OCI-LY7 (cell line): ENCODE measurements around the gene ZNF407. TPM values are rescaled to one million over a fixed set of nuclear protein-coding genes. Genes with fewer than 3 reads are reported as not detected.

ENCODE experiments used
- BruUV-seq: library from RNA; stranded (reverse); fragments of 400-500 nt; replicated peaks from 2 replicates; lab custom pipeline; 2021; lab: Mats Ljungman, UMichigan
- CTCF ChIA-PET: fragments of 300-600 bp; sonication (Branson Sonifier 250); formaldehyde crosslinking; loops from one replicate; lab custom pipeline; 2022; ENCODE audit warnings: antibody characterized with exemption; ENCODE audit not compliant: unreplicated experiment; lab: Charles Lee
- POLR2A ChIA-PET: fragments of 300-600 bp; sonication (Branson Sonifier 250); formaldehyde crosslinking; loops from one replicate; lab custom pipeline; 2022; ENCODE audit warnings: antibody characterized with exemption; lab: Charles Lee
- DNase-seq: peaks from one replicate; pipeline ENCODE4 v3.0.0-alpha.2; 2015; ENCODE audit warnings: low spot score
- H2AFZ ChIP-seq: fragments of 200-600 bp; sonication (generic), shearing (Covaris generic); 2 replicates; pipeline ENCODE4 v1.6.1; 2014; ENCODE audit warnings: mild to moderate bottlenecking, antibody characterized with exemption, low read length, moderate library complexity
- H3K27ac ChIP-seq: fragments of 200-600 bp; sonication (generic); 2 replicates; pipeline ENCODE4 v1.5.1; 2014; ENCODE audit warnings: mixed run types, low read depth, mild to moderate bottlenecking, moderate library complexity, low read length, inconsistent platforms; ENCODE audit not compliant: poor library complexity, severe bottlenecking
- H3K36me3 ChIP-seq: fragments of 200-600 bp; sonication (generic); 2 replicates; pipeline ENCODE4 v1.6.1; 2014; ENCODE audit warnings: mild to moderate bottlenecking, antibody characterized with exemption, low read length, moderate library complexity, mixed read lengths; ENCODE audit not compliant: insufficient read depth
- H3K4me1 ChIP-seq: fragments of 200-600 bp; sonication (generic); 2 replicates; pipeline ENCODE4 v1.5.1; 2014; ENCODE audit warnings: mild to moderate bottlenecking, low read length; ENCODE audit not compliant: insufficient read depth, poor library complexity, severe bottlenecking
- H3K4me2 ChIP-seq: fragments of 200-600 bp; sonication (generic); 2 replicates; pipeline ENCODE4 v1.6.1; 2014; ENCODE audit warnings: mild to moderate bottlenecking, low read length
- H3K4me3 ChIP-seq: fragments of 200-600 bp; sonication (generic); 2 replicates; pipeline ENCODE4 v1.5.1; 2014; ENCODE audit warnings: mild to moderate bottlenecking, low read depth, low read length; ENCODE audit not compliant: poor library complexity, severe bottlenecking
- H3K79me2 ChIP-seq: fragments of 200-600 bp; sonication (generic); 2 replicates; pipeline ENCODE4 v1.6.1; 2016; ENCODE audit warnings: low read depth, mild to moderate bottlenecking, low read length, moderate library complexity, mixed read lengths; ENCODE audit not compliant: insufficient read depth
- H3K9me2 ChIP-seq: fragments of 200-600 bp; sonication (generic); 2 replicates; pipeline ENCODE4 v1.6.1; 2016; ENCODE audit warnings: mild to moderate bottlenecking, low read length, mixed read lengths; ENCODE audit not compliant: insufficient read depth
- H3K9me3 ChIP-seq: fragments of 200-600 bp; sonication (generic); 2 replicates; pipeline ENCODE4 v1.6.1; 2014; ENCODE audit warnings: mild to moderate bottlenecking, mixed run types, low read length, mixed read lengths
- H4K20me1 ChIP-seq: fragments of 200-600 bp; sonication (generic); 2 replicates; pipeline ENCODE4 v1.6.1; 2014; ENCODE audit warnings: mild to moderate bottlenecking, antibody characterized with exemption, low read length, moderate library complexity, mixed read lengths; ENCODE audit not compliant: insufficient read depth
- EZH2phosphoT487 ChIP-seq: fragments of 200-600 bp; sonication (generic); IDR thresholded peaks from 2 replicates; pipeline ENCODE4 v1.6.1; 2018; ENCODE audit warnings: low read depth, borderline replicate concordance, mild to moderate bottlenecking, mixed run types, antibody characterized with exemption, low read length, moderate library complexity, mixed read lengths
- intact Hi-C: fragments of 100-400 bp; cut with micrococcal nuclease; formaldehyde crosslinking; loops from one replicate; pipeline ENCODE4 v1.10.0; 2022; ENCODE audit not compliant: unreplicated experiment
- total RNA-seq, 2 experiments: library from RNA; depleted of rRNA in 1 of 2; stranded (reverse); fragments of >200 nt in 1 of 2; shearing (Covaris generic) in 1 of 2; gene quantifications; 2 replicates each; pipeline ENCODE4 v1.2.3, GENCODE V29; 2014 to 2022
- TF ChIP-seq, protein P1 (sequence below): fragments of 200-600 bp; sonication (generic); conservative IDR thresholded peaks from 2 replicates; pipeline ENCODE4 v1.5.1; 2014; ENCODE audit warnings: mild to moderate bottlenecking, antibody characterized with exemption, low read length, moderate library complexity, mixed read lengths

ZNF407 gene
- total RNA-seq, 2 experiments from 2014 or later: 8.9 to 11.9 TPM

DNA sequence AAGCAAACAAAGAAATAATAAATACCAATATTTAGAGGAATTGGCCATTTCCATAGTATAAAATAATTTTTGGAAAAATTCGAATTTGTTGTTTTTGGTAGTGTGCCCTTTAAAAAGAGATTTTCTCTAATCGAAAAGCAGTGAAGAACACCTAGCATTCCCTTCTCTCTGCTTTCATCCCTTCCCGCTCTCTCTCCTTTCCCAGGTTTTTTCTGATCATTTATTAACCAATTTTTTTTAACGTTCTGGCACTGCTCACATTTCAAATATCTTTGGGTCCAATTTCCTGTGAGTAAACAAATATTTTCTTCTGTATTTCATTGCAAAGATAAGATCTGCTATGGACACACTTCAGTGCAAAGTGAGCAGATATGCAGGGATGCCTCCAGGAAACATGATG, 101.2 kb downstream of the ZNF407 start:
- no peak overlapping the region for H3K4me2 ChIP-seq
- H3K9me2 ChIP-seq: no peaks in the 10 kb centered on the region
- POLR2A ChIA-PET: no interaction called here
- H3K36me3 ChIP-seq: no peaks in the 10 kb centered on the region
- CTCF ChIA-PET: no interaction called here
- H3K79me2 ChIP-seq: no peaks in the 10 kb centered on the region
- H3K27ac ChIP-seq: no peak overlapping the region
- DNase-seq: no peak
- no peaks in the 10 kb centered on the region for H4K20me1 ChIP-seq
- no TSS peak for BruUV-seq
- H3K4me1 ChIP-seq: no peaks in the 10 kb centered on the region
- no peaks in the 10 kb centered on the region for H3K9me3 ChIP-seq
- no peak overlapping the region for H2AFZ ChIP-seq
- no peak for TF ChIP-seq EZH2phosphoT487
- TF ChIP-seq, protein P1, sequence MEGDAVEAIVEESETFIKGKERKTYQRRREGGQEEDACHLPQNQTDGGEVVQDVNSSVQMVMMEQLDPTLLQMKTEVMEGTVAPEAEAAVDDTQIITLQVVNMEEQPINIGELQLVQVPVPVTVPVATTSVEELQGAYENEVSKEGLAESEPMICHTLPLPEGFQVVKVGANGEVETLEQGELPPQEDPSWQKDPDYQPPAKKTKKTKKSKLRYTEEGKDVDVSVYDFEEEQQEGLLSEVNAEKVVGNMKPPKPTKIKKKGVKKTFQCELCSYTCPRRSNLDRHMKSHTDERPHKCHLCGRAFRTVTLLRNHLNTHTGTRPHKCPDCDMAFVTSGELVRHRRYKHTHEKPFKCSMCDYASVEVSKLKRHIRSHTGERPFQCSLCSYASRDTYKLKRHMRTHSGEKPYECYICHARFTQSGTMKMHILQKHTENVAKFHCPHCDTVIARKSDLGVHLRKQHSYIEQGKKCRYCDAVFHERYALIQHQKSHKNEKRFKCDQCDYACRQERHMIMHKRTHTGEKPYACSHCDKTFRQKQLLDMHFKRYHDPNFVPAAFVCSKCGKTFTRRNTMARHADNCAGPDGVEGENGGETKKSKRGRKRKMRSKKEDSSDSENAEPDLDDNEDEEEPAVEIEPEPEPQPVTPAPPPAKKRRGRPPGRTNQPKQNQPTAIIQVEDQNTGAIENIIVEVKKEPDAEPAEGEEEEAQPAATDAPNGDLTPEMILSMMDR: no peak
- H3K4me3 ChIP-seq: no peak overlapping the region
- intact Hi-C loops: no loop called here

DNA sequence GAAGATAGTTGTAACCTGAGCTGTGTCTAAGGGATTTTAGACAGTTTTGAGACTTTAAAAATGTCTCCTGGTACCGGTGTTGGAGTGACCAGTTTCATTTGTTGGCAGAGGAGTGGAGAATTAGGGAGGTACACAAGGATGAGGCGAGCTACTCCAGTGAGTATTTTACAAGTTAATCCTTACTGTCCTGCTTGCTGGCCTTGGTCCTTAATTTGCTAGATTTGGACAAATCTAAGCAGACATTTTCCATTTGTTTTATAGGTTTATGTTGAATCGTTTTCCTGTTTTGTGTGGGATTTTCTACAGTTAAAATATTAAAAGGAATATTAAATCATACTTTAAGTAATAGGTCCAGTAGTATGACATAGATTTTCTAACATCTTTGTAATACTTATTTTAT, 101.8 kb downstream of the ZNF407 start:
- no peak for DNase-seq
- intact Hi-C loops: no loop called here
- Histone ChIP-seq H3K4me2 (no peak overlapping the region), H3K79me2 (no peaks in the 10 kb centered on the region), H3K9me2 (no peaks in the 10 kb centered on the region), H4K20me1 (no peaks in the 10 kb centered on the region), H3K27ac (no peak overlapping the region), H3K9me3 (no peaks in the 10 kb centered on the region), H3K4me1 (no peaks in the 10 kb centered on the region), H2AFZ (no peak overlapping the region), H3K4me3 (no peak overlapping the region), H3K36me3 (no peaks in the 10 kb centered on the region)
- ChIA-PET CTCF (no interaction called here), POLR2A (no interaction called here)
- BruUV-seq: no TSS peak
- TF ChIP-seq EZH2phosphoT487: no peak
- TF ChIP-seq, protein P1: no peak

DNA sequence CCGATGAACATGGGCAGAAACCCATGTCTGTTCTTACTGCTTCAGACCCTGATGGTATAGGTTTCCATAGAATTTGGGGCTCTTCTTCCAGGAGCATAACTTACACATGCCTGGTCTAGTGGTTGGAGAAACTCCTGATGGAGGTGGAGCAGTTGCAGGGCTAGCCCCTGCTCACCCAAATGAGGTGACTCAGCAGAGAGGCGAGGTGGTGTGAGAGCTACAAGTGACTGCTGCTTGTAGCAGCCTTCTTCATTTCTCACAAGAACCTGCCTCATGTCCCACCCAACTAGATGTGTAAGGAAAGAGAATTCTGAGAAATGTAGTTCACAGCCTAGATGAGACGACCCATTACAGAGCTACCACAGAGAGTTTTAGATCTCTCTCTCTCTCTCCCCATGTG, 105.3 kb downstream of the ZNF407 start:
- no peak for TF ChIP-seq EZH2phosphoT487
- TF ChIP-seq, protein P1: no peak
- no peaks in the 10 kb centered on the region for H3K79me2 ChIP-seq
- POLR2A ChIA-PET: no interaction called here
- H3K4me1 ChIP-seq: no peaks in the 10 kb centered on the region
- H4K20me1 ChIP-seq: no peaks in the 10 kb centered on the region
- no peaks in the 10 kb centered on the region for H3K9me3 ChIP-seq
- no peak overlapping the region for H3K4me2 ChIP-seq
- no peaks in the 10 kb centered on the region for H3K36me3 ChIP-seq
- no peak overlapping the region for H3K4me3 ChIP-seq
- no TSS peak for BruUV-seq
- CTCF ChIA-PET: no interaction called here
- no peak for DNase-seq
- no peaks in the 10 kb centered on the region for H3K9me2 ChIP-seq
- H2AFZ ChIP-seq: no peak overlapping the region
- intact Hi-C loops: no loop called here
- no peak overlapping the region for H3K27ac ChIP-seq
